Measurements from ENCODE around the gene LRRC10B. TPM values are rescaled to one million over a fixed set of nuclear protein-coding genes. Genes with fewer than 3 reads are reported as not detected.

LRRC10B gene
- total RNA-seq, 2 donors from 2014 or later, result 3.0 to 4.2 TPM

- H3K9me3 ChIP-seq, result no peaks in the 10 kb centered on the region
- no peak overlapping the region for H3K27ac ChIP-seq
- no peaks in the 10 kb centered on the region for H3K27me3 ChIP-seq (replicated peaks; ENCODE audit: insufficient read depth)
- no peaks in the 10 kb centered on the region for H3K4me1 ChIP-seq (ENCODE audit: control insufficient read depth in 1 of 2, low read depth in 2 of 2)
- ATAC-seq (ENCODE audit: insufficient number of reproducible peaks, low FRiP score, low read depth) (no peak), DNase-seq (ENCODE audit: low spot score) (no peak)
- TF ChIP-seq CTCF (IDR thresholded peaks at IDR 0.05), result no peak
- no peaks in the 10 kb centered on the region for H3K36me3 ChIP-seq
- H3K4me3 ChIP-seq, result no peak overlapping the region
Measured at GRCh38 chr11:61542705-61543104, 34.2 kb downstream of the LRRC10B start.

GRCh38 chr11:61543606-61544306 lies 35.2 kb downstream of the LRRC10B start:
- Histone ChIP-seq H3K27me3 (replicated peaks; ENCODE audit: insufficient read depth) (no peaks in the 10 kb centered on the region), H3K4me3 (no peak overlapping the region), H3K4me1 (ENCODE audit: control insufficient read depth in 1 of 2, low read depth in 2 of 2) (no peaks in the 10 kb centered on the region), H3K9me3 (no peaks in the 10 kb centered on the region), H3K36me3 (no peaks in the 10 kb centered on the region), H3K27ac (no peak overlapping the region)
- TF ChIP-seq CTCF (IDR thresholded peaks at IDR 0.05), result no peak
- ATAC-seq (ENCODE audit: insufficient number of reproducible peaks, low FRiP score, low read depth) (no peak), DNase-seq (ENCODE audit: low spot score) (no peak)

GRCh38 chr11:61544466-61544865 lies 35.9 kb downstream of the LRRC10B start:
- TF ChIP-seq CTCF (IDR thresholded peaks at IDR 0.05), result no peak
- Histone ChIP-seq H3K27ac (no peak overlapping the region), H3K4me3 (no peak overlapping the region), H3K36me3 (no peaks in the 10 kb centered on the region), H3K27me3 (replicated peaks; ENCODE audit: insufficient read depth) (no peaks in the 10 kb centered on the region), H3K9me3 (no peaks in the 10 kb centered on the region), H3K4me1 (ENCODE audit: control insufficient read depth in 1 of 2, low read depth in 2 of 2) (no peaks in the 10 kb centered on the region)
- ATAC-seq (ENCODE audit: insufficient number of reproducible peaks, low FRiP score, low read depth), result no peak
- no peak for DNase-seq (ENCODE audit: low spot score)

GRCh38 chr11:61545341-61545740 lies 36.8 kb downstream of the LRRC10B start:
- no peak for TF ChIP-seq CTCF (IDR thresholded peaks at IDR 0.05)
- Histone ChIP-seq H3K9me3 (no peaks in the 10 kb centered on the region), H3K4me1 (ENCODE audit: control insufficient read depth in 1 of 2, low read depth in 2 of 2) (no peaks in the 10 kb centered on the region), H3K27ac (no peak overlapping the region), H3K27me3 (replicated peaks; ENCODE audit: insufficient read depth) (no peaks in the 10 kb centered on the region), H3K4me3 (no peak overlapping the region), H3K36me3 (no peaks in the 10 kb centered on the region)
- DNase-seq (ENCODE audit: low spot score) (no peak), ATAC-seq (ENCODE audit: insufficient number of reproducible peaks, low FRiP score, low read depth) (no peak)

GRCh38 chr11:61545921-61546320 lies 37.4 kb downstream of the LRRC10B start:
- H3K27ac ChIP-seq, result no peak overlapping the region
- ATAC-seq (ENCODE audit: insufficient number of reproducible peaks, low FRiP score, low read depth), result no peak
- no peaks in the 10 kb centered on the region for H3K9me3 ChIP-seq
- H3K36me3 ChIP-seq, result no peaks in the 10 kb centered on the region
- H3K4me1 ChIP-seq (ENCODE audit: control insufficient read depth in 1 of 2, low read depth in 2 of 2), result no peaks in the 10 kb centered on the region
- TF ChIP-seq CTCF (IDR thresholded peaks at IDR 0.05), result no peak
- no peak overlapping the region for H3K4me3 ChIP-seq
- no peak for DNase-seq (ENCODE audit: low spot score)
- no peaks in the 10 kb centered on the region for H3K27me3 ChIP-seq (replicated peaks; ENCODE audit: insufficient read depth)

All from thoracic aorta (tissue), 2 donors.